NCI-H1092 treated with DMSO at 0.1 percent for 48 hours (cell line): ENCODE measurements around the gene RFC3.

Experiments used
- DNase-seq: peaks from one replicate; lab custom pipeline; 2025; lab: John Stamatoyannopoulos, UW

RFC3 gene

DNA sequence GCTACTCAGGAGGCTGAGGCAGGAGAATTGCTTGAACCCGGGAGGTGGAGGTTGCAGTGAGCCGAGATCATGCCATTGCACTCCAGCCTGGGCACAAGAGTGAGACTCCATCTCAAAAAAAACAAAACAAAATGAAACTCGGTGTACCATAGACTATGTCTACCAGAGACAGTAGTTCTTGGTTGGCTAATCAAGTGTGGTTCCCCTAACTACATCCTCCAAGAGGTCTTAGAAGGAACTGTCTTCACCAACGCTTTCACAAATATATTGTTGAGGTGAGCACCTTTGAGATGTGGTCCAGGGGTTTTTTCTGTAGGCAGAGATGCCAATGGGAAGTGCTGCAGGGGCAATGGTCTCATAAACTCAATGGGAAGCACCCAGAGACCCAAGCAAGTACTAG lies 48.0 kb downstream of the RFC3 start:
- no peak for DNase-seq

- DNase-seq, result no peak
Measured at GRCh38 chr13:33867472-33867871, 49.5 kb downstream of the RFC3 start.

- DNase-seq, result no peak
Measured at GRCh38 chr13:33868343-33868994, 50.5 kb downstream of the RFC3 start.

DNA sequence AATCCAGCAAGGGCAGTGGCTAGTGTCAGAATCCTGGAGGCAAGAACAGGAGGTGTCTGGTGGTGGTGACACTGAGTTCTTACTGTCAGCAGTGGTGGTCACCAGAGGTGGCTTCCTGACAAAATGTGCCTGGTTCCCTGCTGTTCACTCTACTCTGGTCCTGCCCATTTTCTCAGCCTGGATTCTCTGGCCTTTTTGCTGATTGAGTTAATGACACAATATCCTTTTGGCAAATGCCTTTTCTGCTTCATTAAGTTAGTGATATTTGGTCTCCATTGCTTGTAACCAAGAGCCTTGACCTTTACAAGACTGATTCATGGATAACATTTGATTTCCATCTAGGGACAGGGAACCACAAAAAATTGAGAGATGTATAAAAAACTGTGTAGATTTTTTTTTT lies 51.1 kb downstream of the RFC3 start:
- DNase-seq, result no peak

DNA sequence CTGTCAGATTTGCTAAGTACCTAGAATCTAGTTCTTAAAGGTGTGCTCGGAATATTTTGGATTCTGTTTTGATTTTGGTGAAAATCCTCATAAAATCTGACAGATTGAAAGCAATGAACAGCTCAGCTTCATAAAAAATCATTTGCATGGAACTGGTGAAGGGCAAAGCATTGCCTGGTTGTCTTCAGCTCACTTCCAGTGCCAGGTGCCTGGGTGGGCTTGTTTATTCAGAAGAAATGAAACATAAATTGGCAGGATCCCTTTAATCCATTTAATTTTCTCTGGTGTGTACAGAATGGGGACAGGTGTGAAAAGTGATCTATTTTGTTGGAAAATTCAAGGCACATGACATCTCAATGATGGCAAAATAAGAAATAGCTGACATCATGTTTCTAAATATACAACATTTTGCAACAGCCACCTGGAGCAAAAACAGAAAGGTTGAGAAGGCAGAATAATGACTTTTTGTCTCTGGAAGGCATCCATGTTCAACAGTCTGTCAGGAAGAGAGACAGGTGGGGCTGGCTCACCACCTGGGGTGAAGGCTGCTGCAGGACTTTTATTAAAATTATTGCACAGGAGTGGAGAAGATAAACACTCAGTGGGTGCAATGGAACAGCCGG lies 52.2 kb downstream of the RFC3 start:
- peak; percentile 80 for DNase-seq

DNA sequence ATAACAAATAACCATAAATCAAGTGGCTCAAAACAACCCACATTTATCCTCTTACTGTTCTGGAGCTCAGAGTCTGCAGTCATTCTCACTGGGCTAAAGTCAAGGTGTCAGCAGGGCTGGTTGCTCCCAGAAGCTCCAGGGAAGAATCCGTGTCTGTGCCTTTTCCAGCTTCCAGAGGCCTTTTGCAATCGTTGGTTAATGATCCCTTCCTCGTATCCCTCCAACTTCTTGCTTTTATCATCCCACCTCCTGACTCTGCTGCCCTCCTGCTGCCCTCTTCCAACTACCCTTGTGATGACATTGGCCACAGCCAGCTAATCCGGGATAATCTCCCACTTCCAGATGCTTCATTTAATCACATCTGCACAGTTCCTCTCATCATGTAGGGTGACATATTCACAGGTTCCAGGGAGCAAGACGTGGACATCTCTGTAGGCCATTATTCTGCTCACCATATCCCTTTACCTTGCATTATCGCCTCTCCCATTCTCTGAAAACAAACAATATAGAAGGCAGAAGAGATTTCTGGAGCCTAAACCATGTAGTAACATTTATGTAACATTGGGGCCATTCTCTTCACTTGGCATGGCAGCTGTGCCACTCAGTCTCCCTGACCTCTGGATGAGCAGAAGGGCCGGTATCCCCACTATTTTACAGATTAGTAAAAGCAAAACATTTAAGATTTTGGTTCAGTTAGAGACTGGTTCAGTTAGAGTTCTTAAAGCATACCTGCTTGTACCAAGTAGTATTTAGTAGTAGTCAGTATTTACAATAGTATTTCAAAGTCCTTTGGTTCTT lies 53.5 kb downstream of the RFC3 start:
- DNase-seq, result no peak

- DNase-seq, result no peak
Measured at GRCh38 chr13:33872005-33872351, 54.0 kb downstream of the RFC3 start.

DNA sequence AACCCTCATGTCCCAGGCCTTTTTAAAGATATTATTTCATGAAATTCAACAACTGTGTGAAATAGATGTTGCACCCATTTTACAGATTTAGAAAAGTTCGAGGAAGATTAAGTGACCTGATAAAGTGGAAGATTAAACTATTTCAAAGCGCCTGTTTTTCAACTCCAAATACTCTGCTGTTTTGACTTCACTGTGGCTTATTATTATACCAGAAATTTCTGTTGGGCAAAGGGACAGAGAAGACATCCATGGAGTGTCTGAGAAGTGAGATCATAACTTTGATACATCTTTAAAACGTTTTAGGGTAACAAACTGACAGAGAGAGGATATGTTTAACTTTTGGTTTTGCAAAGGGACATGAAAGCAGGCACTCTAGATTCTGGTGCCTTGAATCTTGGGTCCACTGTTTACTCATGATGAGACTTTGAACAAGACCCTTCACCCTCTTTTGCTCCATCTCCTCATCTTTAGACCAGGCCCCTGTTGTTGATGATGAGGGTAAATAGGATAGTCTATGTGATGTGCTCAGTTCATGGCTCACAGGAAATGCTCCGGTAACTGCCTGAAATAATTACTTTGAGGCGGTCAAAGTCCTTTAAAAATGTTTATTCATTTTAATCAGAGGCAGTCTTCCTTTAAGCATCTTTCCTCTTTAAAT lies 55.4 kb downstream of the RFC3 start:
- DNase-seq, result no peak

DNA sequence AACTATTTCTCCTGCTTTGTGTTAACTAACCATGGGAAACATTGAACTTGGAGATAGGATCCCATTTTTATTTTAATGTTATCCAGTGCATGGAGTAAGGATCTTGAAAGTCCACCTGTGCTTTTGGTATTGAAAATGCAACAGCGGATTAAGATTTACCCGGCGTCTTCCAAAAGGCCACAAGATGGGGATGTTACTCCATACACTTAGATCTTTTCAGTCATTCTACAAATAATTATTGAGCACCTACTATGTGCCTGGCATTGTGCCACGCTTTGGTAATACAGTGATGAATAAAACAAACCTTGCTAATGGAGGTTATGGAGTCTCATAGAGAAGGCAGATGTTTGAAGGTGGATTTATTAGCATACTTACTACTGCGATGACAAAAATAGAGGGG lies 56.9 kb downstream of the RFC3 start:
- DNase-seq, result no peak

DNA sequence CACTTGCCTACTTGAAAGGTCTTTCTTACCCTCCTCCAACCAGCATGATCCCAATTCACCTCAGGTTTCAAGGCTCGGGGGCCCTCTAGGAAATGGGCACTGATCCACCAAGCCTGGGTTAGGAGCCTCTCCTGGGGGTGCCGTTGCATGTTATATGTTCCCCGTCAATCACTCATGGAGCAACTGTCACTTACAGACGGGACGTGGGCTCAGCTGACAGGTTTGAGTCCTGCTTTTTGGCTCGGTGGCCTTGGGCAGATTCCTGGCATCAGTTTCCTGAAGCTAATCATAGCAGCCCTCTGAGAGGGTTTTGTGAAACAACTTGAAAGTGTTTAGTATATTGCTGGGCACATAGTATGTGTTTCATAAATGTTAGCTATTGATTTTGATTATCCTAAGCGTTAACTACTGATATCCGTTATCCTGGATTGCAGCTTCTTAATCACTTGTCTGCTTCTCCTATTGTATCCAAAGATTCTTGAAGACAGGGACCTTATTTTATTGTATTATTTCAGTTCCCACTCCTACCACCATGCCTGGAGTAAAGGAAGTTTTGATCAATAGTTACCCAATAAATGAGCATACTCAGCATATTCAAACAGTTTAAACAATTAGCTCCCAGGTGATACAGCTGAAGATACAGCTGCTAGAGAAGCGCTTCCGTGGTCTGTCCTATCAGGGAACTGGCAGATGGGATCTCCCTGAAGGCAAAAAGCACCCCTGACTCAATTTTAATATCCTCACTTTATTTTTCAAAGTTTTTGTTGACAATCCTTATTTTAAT lies 57.9 kb downstream of the RFC3 start:
- no peak for DNase-seq

DNA sequence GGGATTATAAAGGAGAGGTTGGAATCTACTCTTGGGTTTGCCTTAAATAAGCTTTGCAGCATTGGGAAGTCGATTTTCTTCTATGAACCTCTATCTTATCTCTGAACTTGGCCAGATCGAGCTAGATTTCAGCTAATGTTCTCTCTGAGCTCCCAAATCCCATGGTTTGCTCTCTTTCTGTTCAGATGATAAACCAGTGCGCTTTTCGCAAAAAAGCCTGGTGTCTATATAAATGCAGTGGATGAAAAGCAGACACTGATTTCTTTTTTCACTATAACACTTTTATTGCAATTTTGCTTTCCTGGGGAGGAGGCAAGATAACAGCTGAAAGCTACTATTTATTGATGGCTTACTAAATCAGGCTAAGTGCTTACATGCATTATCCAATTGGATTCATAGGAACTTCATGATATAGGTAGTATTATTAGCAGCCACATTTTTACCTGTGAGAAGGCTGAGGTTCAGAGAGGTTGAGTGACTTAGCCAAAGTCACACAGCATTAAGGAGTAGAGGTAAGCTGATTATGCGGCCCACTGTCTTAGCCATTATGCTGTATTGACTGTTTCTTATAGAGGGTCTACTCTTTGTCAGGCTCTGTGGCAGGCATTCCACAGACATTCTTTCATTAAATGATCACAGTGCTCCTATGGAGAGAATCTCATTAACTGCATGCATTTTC lies 58.9 kb downstream of the RFC3 start:
- no peak for DNase-seq

DNA sequence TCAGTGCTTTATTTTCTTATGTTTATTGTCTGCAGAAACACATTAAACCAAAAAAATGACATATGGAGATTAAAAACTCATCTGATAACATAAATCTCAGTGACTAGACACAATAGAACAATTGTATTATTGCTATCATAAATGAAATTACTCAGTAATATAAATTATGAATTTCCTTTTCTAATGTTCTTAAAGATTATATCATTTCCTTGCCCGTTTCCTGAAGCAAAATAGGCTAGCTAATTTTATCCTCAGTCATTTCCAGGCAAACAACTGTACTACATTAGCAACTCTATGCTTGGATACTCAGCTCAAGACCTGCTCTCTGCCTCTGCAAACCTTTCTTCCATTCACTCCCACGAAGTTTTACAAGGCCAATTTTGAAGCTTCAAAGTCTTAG lies 61.2 kb downstream of the RFC3 start:
- DNase-seq, result no peak

DNA sequence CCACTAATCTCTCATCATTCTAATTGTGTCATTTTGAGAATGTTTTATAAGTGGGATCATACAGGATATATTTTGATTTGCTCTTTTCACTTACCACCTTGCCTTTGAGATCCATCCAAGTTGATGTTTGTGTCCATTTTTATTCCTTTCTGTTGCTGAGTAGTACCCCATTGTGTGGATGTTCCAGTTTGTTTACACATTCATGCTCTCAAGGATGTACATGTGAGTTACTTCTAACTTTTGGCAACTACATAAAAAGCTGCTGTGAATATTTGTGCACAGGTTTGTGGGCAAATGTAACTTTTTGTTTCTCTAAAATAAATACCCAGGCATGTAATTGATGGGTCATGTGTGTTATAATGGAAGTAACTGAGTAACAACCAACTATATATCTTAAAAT lies 64.9 kb downstream of the RFC3 start:
- no peak for DNase-seq

DNA sequence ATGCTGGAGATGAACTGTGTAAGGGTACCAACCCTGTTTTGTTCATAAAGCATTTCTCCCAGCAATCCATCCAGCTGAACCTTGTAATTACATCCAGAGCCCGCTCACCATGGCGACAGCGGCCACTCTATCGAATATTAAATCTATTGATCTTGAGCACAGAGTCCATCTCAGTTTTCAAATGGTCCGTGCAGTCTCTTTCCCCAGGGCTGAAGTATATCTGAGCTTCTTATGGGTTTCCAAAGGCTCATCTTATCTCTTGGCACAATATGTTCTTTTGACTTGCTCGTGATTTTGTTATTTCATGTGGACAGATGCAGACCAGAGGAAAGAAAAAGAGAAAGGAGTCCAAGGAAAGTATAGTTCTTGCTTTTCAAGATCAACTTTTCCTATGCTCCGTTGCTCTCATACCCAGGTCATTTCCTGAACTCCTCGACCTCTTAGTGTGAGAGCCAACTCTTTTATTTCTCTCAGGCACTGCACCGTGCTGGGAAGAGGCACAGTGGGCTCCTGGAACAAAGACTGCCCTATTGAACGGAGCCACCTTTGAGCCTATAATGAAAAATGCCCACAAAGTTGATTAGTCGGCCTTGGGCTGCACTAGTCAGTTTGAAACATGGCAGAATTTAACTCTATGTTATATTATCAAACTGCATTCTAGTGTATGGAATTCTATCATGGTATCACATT lies 66.7 kb downstream of the RFC3 start:
- peak; percentile 52 for DNase-seq
